Activated CD4-positive, alpha-beta memory T cell treated with anti-CD3 and anti-CD28 coated beads for 36 hours (primary cell): ENCODE data around the gene CACNA1S. TPM values are rescaled to one million over a fixed set of nuclear protein-coding genes. Genes with fewer than 3 reads are reported as not detected.
A peak's percentile ranks its signal among the peaks of the same experiment; 100 is the strongest.

Experiments used
- CTCF ChIA-PET: fragments of 350-600 bp; sonication (Branson Sonifier 250); formaldehyde crosslinking; loops from one replicate; lab custom pipeline; 2021; ENCODE audit warnings: antibody characterized with exemption, inconsistent platforms; lab: Charles Lee
- POLR2A ChIA-PET: fragments of 350-600 bp; sonication (Branson Sonifier 250); formaldehyde crosslinking; loops from one replicate; lab custom pipeline; 2021; ENCODE audit warnings: antibody characterized with exemption; lab: Charles Lee
- DNase-seq: peaks from one replicate; pipeline ENCODE4 v3.0.0-alpha.2; 2020
- H3K27ac Mint-ChIP-seq: one replicate; pipeline ENCODE4 v1.8.0; 2021; ENCODE audit warnings: mixed read lengths
- H3K27me3 Mint-ChIP-seq: one replicate; pipeline ENCODE4 v1.8.0; 2021; ENCODE audit warnings: mixed read lengths
- H3K36me3 Mint-ChIP-seq: one replicate; pipeline ENCODE4 v1.8.0; 2021; ENCODE audit warnings: mixed read lengths
- H3K4me1 Mint-ChIP-seq: one replicate; pipeline ENCODE4 v1.8.0; 2021; ENCODE audit warnings: low read depth, mixed read lengths
- H3K4me3 Mint-ChIP-seq: one replicate; pipeline ENCODE4 v1.8.0; 2021; ENCODE audit warnings: mild to moderate bottlenecking, mixed read lengths
- H3K9me3 Mint-ChIP-seq: one replicate; pipeline ENCODE4 v1.8.0; 2021; ENCODE audit warnings: mixed read lengths
- intact Hi-C: fragments of 100-400 bp; cut with micrococcal nuclease; formaldehyde crosslinking; loops from one replicate; pipeline ENCODE4 v1.15.1; 2023
- total RNA-seq, 2 experiments: library from RNA; stranded (reverse); gene quantifications; one replicate each; pipeline ENCODE4 v1.2.3, GENCODE V29; 2021

CACNA1S gene
- total RNA-seq, 2 experiments from 2014 or later: not detected

GRCh38 chr1:201125800-201126199 is 13.6 kb upstream of the CACNA1S start:
- H3K9me3 Mint-ChIP-seq: no peaks in the 10 kb centered on the region
- no peak overlapping the region for H3K4me3 Mint-ChIP-seq
- peaks cover 9% of the 10 kb centered on the region for H3K27me3 Mint-ChIP-seq
- no peak overlapping the region for H3K27ac Mint-ChIP-seq
- intact Hi-C loops: no loop called here
- POLR2A ChIA-PET: no interaction called here
- no peak for DNase-seq
- no peaks in the 10 kb centered on the region for H3K36me3 Mint-ChIP-seq
- CTCF ChIA-PET: no interaction called here
- H3K4me1 Mint-ChIP-seq: no peaks in the 10 kb centered on the region

- CTCF ChIA-PET: no interaction called here
Measured at GRCh38 chr1:201125019-201125418, 12.8 kb upstream of the CACNA1S start.

GRCh38 chr1:201123866-201124265 is 11.6 kb upstream of the CACNA1S start:
- H3K36me3 Mint-ChIP-seq: no peaks in the 10 kb centered on the region
- CTCF ChIA-PET: no interaction called here
- peaks cover 9% of the 10 kb centered on the region for H3K27me3 Mint-ChIP-seq
- H3K9me3 Mint-ChIP-seq: no peaks in the 10 kb centered on the region
- peaks cover 5% of the 10 kb centered on the region for H3K4me1 Mint-ChIP-seq
- H3K4me3 Mint-ChIP-seq: no peak overlapping the region
- intact Hi-C loops: no loop called here
- POLR2A ChIA-PET: no interaction called here
- H3K27ac Mint-ChIP-seq: no peak overlapping the region
- no peak for DNase-seq

More at GRCh38 chr1:201125019-201125418, 12.8 kb upstream of the CACNA1S start:
- Mint-ChIP-seq H3K27me3 (peaks cover 9% of the 10 kb centered on the region), H3K4me1 (peaks cover 1% of the 10 kb centered on the region), H3K27ac (no peak overlapping the region), H3K9me3 (no peaks in the 10 kb centered on the region), H3K36me3 (no peaks in the 10 kb centered on the region), H3K4me3 (no peak overlapping the region)
- intact Hi-C loops: no loop called here
- DNase-seq: no peak
- POLR2A ChIA-PET: no interaction called here

DNA sequence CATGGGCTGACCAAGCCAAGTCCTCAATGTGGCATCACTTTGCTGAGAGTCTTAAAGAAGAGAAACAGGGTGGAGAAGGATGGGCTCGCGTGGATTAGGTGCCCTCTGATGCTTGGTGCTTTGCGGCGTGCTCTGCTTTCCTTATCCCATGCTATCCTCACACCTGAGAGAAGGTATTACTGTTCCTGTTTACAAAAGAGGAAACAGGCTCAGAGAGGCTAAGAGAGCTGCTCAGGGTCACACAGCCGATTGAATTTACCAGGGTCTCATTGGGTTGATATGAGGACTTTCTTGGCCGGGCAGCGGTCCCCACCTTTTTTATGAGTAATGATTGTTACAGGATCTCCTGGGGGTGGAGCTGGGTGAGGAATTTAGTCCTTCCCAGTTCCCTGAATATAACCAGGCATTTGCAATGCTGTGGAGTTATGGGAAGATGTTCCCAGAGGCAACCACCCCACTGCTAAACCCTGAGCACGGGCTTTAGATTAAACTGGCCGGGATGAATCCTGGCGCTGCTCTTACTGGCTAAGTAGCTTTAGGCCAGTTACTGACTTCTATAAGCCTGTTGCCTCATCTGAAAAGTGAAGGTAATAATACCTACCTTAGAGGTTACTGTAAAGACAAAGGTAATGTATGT is 10.2 kb upstream of the CACNA1S start:
- intact Hi-C loops: no loop called here
- no peak for DNase-seq
- Mint-ChIP-seq H3K4me3 (no peak overlapping the region), H3K27ac (no peak overlapping the region), H3K27me3 (peaks cover 7% of the 10 kb centered on the region), H3K36me3 (no peaks in the 10 kb centered on the region), H3K9me3 (no peaks in the 10 kb centered on the region), H3K4me1 (peaks cover 5% of the 10 kb centered on the region)
- CTCF ChIA-PET: interaction anchor here (0.7 to 1.1 kb wide), 3 partner anchors 8 to 150 kb away, joined by 3 to 4 read pairs (median 3); no protein-coding TSS in a partner anchor
- POLR2A ChIA-PET: no interaction called here

GRCh38 chr1:201119206-201120197 is 7.3 kb upstream of the CACNA1S start:
- H3K4me1 Mint-ChIP-seq: peaks cover 5% of the 10 kb centered on the region
- peak; percentile 78 for DNase-seq
- intact Hi-C loops: loop anchor here (1.0 to 5.0 kb wide), 2 partner anchors 33 to 497 kb away; partner anchors contain the start of gene KIF14
- H3K4me3 Mint-ChIP-seq: no peak overlapping the region
- no peak overlapping the region for H3K27ac Mint-ChIP-seq
- no peaks in the 10 kb centered on the region for H3K36me3 Mint-ChIP-seq
- CTCF ChIA-PET: interaction anchor here (0.6 to 7.9 kb wide), 30 partner anchors 10 to 1147 kb away, joined by 3 to 70 read pairs (median 4); partner anchors contain the start of gene TMEM9
- H3K27me3 Mint-ChIP-seq: no peaks in the 10 kb centered on the region
- no peaks in the 10 kb centered on the region for H3K9me3 Mint-ChIP-seq
- POLR2A ChIA-PET: no interaction called here

- DNase-seq: no peak
- Mint-ChIP-seq H3K4me1 (peaks cover 5% of the 10 kb centered on the region), H3K9me3 (no peaks in the 10 kb centered on the region), H3K4me3 (no peak overlapping the region), H3K27me3 (no peaks in the 10 kb centered on the region), H3K27ac (no peak overlapping the region), H3K36me3 (no peaks in the 10 kb centered on the region)
- CTCF ChIA-PET: interaction anchor here (1.0 to 7.9 kb wide), 7 partner anchors 30 to 494 kb away, joined by 3 to 70 read pairs (median 13); no protein-coding TSS in a partner anchor
- POLR2A ChIA-PET: no interaction called here
- intact Hi-C loops: loop anchor here (5.0 kb wide), 1 partner anchor 494 kb away; the partner anchor contains the start of gene KIF14
Measured at GRCh38 chr1:201116091-201116490, 3.9 kb upstream of the CACNA1S start.

GRCh38 chr1:201115390-201115937 is 3.2 kb upstream of the CACNA1S start:
- H3K36me3 Mint-ChIP-seq: no peaks in the 10 kb centered on the region
- no peaks in the 10 kb centered on the region for H3K9me3 Mint-ChIP-seq
- H3K27ac Mint-ChIP-seq: no peak overlapping the region
- peaks cover 5% of the 10 kb centered on the region for H3K4me1 Mint-ChIP-seq
- no peaks in the 10 kb centered on the region for H3K27me3 Mint-ChIP-seq
- ChIA-PET CTCF (interaction anchor here (1.0 to 7.9 kb wide), 11 partner anchors 21 to 493 kb away, joined by 3 to 70 read pairs (median 5); no protein-coding TSS in a partner anchor), POLR2A (interaction anchor here (2.0 kb wide), 1 partner anchor 93 kb away, joined by 4 read pairs; no protein-coding TSS in a partner anchor)
- no peak for DNase-seq
- no peak overlapping the region for H3K4me3 Mint-ChIP-seq
- intact Hi-C loops: loop anchor here (2.0 to 5.0 kb wide), 2 partner anchors 143 to 493 kb away; partner anchors contain the start of gene KIF14

DNA sequence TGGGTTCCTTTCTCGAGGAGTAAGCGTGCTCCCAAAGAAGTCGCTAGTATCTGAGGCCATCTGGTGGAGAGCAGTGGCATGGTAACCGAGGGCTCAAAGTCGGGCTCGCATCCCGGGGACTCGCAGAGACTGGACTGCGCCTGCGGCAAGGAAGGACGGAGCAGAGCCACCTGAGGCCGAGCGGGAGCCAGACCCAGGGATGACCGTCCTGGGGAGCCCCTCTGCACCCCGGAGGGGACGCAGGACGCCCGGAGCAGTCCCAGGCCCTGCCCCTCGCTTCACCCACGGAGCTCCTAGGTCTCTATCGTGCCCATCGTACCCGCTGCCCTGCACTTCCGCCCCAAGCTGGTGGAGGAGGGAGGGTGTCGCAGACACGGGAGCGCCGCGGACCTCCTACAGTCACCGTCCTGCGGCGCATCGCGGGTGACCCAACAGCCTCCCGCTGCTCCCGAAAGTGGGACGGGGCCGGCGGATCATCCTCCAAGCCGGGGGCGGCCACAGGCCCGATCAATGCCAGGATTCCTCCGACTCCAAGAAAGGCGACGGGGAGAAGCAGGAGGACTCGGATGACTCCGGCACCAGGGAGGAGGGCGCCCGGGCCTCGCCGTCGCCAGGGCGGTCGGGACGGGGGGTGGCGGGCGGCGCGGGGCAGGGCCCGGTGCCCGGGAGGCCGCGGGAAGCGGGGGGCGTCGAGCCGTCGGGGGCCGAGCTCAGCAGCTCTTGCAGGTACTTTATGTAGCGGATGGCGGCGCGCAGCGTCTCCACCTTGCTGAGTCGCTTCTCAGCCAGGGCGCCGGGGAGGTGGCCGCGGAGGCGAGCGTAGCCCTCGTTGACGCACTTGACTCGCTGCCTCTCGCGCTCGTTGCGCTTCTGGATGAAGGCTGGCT is 2.3 kb upstream of the CACNA1S start:
- peak overlapping the region; percentile 86 for H3K4me3 Mint-ChIP-seq
- H3K27me3 Mint-ChIP-seq: no peaks in the 10 kb centered on the region
- H3K36me3 Mint-ChIP-seq: no peaks in the 10 kb centered on the region
- CTCF ChIA-PET: interaction anchor here (0.5 to 7.9 kb wide), 24 partner anchors 8 to 313 kb away, joined by 3 to 70 read pairs (median 4); partner anchors contain the start of gene IGFN1
- H3K9me3 Mint-ChIP-seq: no peaks in the 10 kb centered on the region
- DNase-seq: peak; percentile 89
- POLR2A ChIA-PET: interaction anchor here (0.9 to 2.0 kb wide), 2 partner anchors 92 to 445 kb away, joined by 3 to 4 read pairs; partner anchors contain the start of gene DDX59
- intact Hi-C loops: loop anchor here (1.0 to 5.0 kb wide), 3 partner anchors 28 to 492 kb away; partner anchors contain the start of gene KIF14
- peak overlapping the region; percentile 6 for H3K27ac Mint-ChIP-seq
- no peaks in the 10 kb centered on the region for H3K4me1 Mint-ChIP-seq

DNA sequence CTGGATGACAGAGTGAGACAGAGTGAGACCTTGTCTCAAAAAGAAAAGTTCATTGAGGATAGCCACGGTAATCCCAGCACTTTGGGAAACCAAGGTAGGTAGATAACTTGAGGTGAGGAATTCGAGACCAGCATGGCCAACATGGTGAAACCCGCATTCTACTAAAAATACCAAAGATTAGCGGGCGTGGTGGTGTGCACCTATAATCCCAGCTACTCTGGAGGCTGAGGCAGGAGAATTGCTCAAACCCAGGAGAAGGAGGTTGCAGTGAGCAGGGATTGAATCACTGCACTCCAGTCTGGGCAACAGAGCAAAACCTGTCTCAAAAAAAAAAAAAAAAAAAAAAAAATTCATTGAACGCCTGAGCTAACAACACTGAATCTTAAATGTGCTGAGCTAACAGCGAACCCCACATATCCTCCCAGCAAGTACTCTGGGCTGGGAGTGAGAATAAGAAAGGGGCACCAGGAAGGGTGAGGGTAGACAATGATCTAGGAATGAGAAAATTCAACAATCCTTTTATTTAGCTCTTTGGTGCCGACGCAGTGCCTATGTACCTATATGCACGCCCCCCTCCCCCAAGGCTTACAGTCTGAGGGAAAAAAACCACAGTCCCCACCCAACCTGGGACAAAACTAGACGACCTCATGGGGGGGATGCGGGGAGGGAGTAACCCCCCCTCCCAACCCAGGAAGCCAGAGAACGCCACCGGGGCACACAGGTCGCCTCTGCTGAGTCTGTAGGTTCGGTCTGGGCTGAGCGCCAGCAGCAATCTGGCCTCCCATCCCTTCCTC is 1.4 kb upstream of the CACNA1S start:
- ChIA-PET POLR2A (interaction anchor here (0.9 to 2.0 kb wide), 2 partner anchors 91 to 444 kb away, joined by 3 to 4 read pairs; partner anchors contain the start of gene DDX59), CTCF (interaction anchor here (0.6 to 7.9 kb wide), 17 partner anchors 9 to 553 kb away, joined by 3 to 70 read pairs (median 3); partner anchors contain the start of gene IGFN1)
- no peak overlapping the region for H3K27ac Mint-ChIP-seq
- H3K27me3 Mint-ChIP-seq: no peaks in the 10 kb centered on the region
- no peaks in the 10 kb centered on the region for H3K36me3 Mint-ChIP-seq
- intact Hi-C loops: loop anchor here (1.0 to 2.0 kb wide), 2 partner anchors 27 to 141 kb away; no protein-coding TSS in a partner anchor
- H3K4me1 Mint-ChIP-seq: no peaks in the 10 kb centered on the region
- peak overlapping the region; percentile 86 for H3K4me3 Mint-ChIP-seq
- no peaks in the 10 kb centered on the region for H3K9me3 Mint-ChIP-seq
- DNase-seq: no peak

DNA sequence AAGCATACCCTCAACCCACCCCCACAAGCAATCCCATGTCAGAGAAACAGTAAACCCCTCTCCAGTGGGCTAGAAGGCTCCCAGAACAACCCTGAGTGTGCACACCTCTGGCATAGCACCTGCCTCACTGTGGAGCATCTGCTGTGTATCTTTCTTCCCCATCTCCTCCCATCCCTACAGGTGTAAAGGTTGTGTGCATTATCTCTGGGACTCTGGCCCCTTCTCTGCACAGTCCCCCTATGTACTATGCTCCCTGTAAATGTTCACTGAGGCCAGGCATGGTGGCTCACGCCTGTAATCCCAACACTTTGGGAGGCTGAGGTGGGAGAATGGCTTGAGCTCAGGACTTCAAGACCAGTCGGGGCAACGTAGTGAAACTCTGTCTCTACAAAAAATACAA is 700 bp upstream of the CACNA1S start:
- CTCF ChIA-PET: interaction anchor here (0.6 to 7.9 kb wide), 9 partner anchors 23 to 552 kb away, joined by 3 to 70 read pairs (median 7); no protein-coding TSS in a partner anchor
- no peak for DNase-seq
- POLR2A ChIA-PET: no interaction called here
- Mint-ChIP-seq H3K9me3 (no peaks in the 10 kb centered on the region), H3K36me3 (no peaks in the 10 kb centered on the region), H3K27me3 (no peaks in the 10 kb centered on the region), H3K4me1 (no peaks in the 10 kb centered on the region), H3K27ac (no peak overlapping the region), H3K4me3 (no peak overlapping the region)
- intact Hi-C loops: no loop called here
